HepG2 (cell line): Measurements from ENCODE around the gene EPN2. TPM values are rescaled to one million over a fixed set of nuclear protein-coding genes. Genes with fewer than 3 reads are reported as not detected.

Source experiments
- FOXJ3 ChIP-seq: sonication (generic); formaldehyde crosslinking; IDR thresholded peaks from 2 replicates; pipeline ENCODE4 v1.4.0; 2020; ENCODE audit warnings: missing genetic modification reagents, mild to moderate bottlenecking, borderline replicate concordance
- FUBP1 ChIP-seq: sonication (generic); formaldehyde crosslinking; IDR thresholded peaks from 2 replicates; pipeline ENCODE4 v1.5.1; 2020; ENCODE audit warnings: missing genetic modification reagents, mild to moderate bottlenecking, borderline replicate concordance
- KDM5A ChIP-seq: fragments of 200-600 bp; sonication (generic); IDR thresholded peaks from 2 replicates; pipeline ENCODE4 v1.7.0; 2018; ENCODE audit warnings: antibody characterized with exemption, mild to moderate bottlenecking, low read length, borderline replicate concordance
- MXD1 ChIP-seq: sonication (generic); formaldehyde crosslinking; IDR thresholded peaks from 2 replicates; pipeline ENCODE4 v1.4.0; 2020; ENCODE audit warnings: mild to moderate bottlenecking, missing genetic modification reagents
- PRDM10 ChIP-seq: sonication (generic); formaldehyde crosslinking; IDR thresholded peaks from 2 replicates; pipeline ENCODE4 v1.4.0; 2020; ENCODE audit warnings: low read depth, missing genetic modification reagents
- PTBP1 ChIP-seq: fragments of 200-400 bp; formaldehyde crosslinking; IDR thresholded peaks from 2 replicates; pipeline ENCODE4 v1.6.1; 2018; ENCODE audit warnings: low read length, low read depth; ENCODE audit not compliant: poor library complexity, severe bottlenecking
- SNAPC2 ChIP-seq: sonication (generic); formaldehyde crosslinking; IDR thresholded peaks from 2 replicates; pipeline ENCODE4 v1.8.1; 2022; ENCODE audit warnings: mild to moderate bottlenecking, missing genetic modification reagents
- SP1 ChIP-seq, 2 experiments: fragments of 450-650 bp in 1 of 2; sonication (generic) in 1 of 2; formaldehyde crosslinking in 1 of 2; IDR thresholded peaks; 2 replicates each; pipeline versions ENCODE4 v1.4.0 to v1.6.1; 2016 to 2020; ENCODE audit warnings: missing genetic modification reagents in 1 of 2
- TGIF2 ChIP-seq: IDR thresholded peaks from 2 replicates; pipeline ENCODE4 v1.6.1; 2016; ENCODE audit warnings: control low read depth, missing compliant biosample characterization
- ZFP36 ChIP-seq: fragments of 150-350 bp; IDR thresholded peaks from 2 replicates; pipeline ENCODE4 v1.6.1; 2018; ENCODE audit warnings: borderline replicate concordance, low read length, low read depth; ENCODE audit not compliant: partially characterized antibody
- ZNF333 ChIP-seq: sonication (generic); formaldehyde crosslinking; IDR thresholded peaks from 2 replicates; pipeline ENCODE4 v1.4.0; 2020; ENCODE audit warnings: mild to moderate bottlenecking, missing genetic modification reagents, borderline replicate concordance
- ZNF382 ChIP-seq: sonication (generic); formaldehyde crosslinking; IDR thresholded peaks from 2 replicates; pipeline ENCODE4 v1.5.0; 2020; ENCODE audit warnings: missing genetic modification reagents, mild to moderate bottlenecking, borderline replicate concordance
- ZNF704 ChIP-seq: sonication (generic); formaldehyde crosslinking; IDR thresholded peaks from 2 replicates; pipeline ENCODE4 v1.8.1; 2023; ENCODE audit warnings: mild to moderate bottlenecking, inconsistent platforms, moderate library complexity, missing genetic modification reagents, borderline replicate concordance
- ZNF761 ChIP-seq: sonication (generic); formaldehyde crosslinking; conservative IDR thresholded peaks from 2 replicates; pipeline ENCODE4 v1.4.0; 2020; ENCODE audit warnings: mild to moderate bottlenecking, missing genetic modification reagents
- ZNF850 ChIP-seq: sonication (generic); formaldehyde crosslinking; conservative IDR thresholded peaks from 2 replicates; pipeline ENCODE4 v1.9.0; 2021; ENCODE audit warnings: mild to moderate bottlenecking, missing genetic modification reagents
- polyA plus RNA-seq, 8 experiments: library from polyadenylated mRNA; depleted of rRNA in 3 of 8; stranded (reverse) in 7 of 8; unstranded in 1 of 8; fragments of >200 nt; fragmentation: Illumina TruSeq in 4 of 8; extraction: Trizol in 4 of 8; gene quantifications; 2 replicates each; pipeline versions ENCODE4 v1.2.1 to v1.2.3, GENCODE V29; 2011 to 2016; ENCODE audit warnings: low read depth in 4 of 8, missing spikeins in 1 of 8, mixed read lengths in 1 of 8; ENCODE audit not compliant: insufficient read depth in 1 of 8
- total RNA-seq, 5 experiments: library from RNA; depleted of rRNA; stranded (reverse); fragments of >200 nt; fragmentation: Illumina TruSeq; extraction: Trizol; gene quantifications; 2 replicates each; pipeline ENCODE4 v1.2.3, GENCODE V29; 2016; ENCODE audit warnings: low read depth in 1 of 5
- TF ChIP-seq, protein P1 (sequence below): sonication (generic); formaldehyde crosslinking; IDR thresholded peaks from 2 replicates; pipeline ENCODE4 v1.5.1; 2020; ENCODE audit warnings: mild to moderate bottlenecking, missing genetic modification reagents

Gene EPN2
- total and polyA plus RNA-seq, 2 of the 13 experiments (the other 11 are each of a cell fraction or from before 2014, with no cell fraction given) = 7.8 to 19.2 TPM

GRCh38 chr17:19378416-19379360 is 141.5 kb downstream of the EPN2 start, which contains the start of gene MAPK7 (continued):
- no peak for TF ChIP-seq ZNF761 (CRISPR knock-in tag)
- no peak for TF ChIP-seq MXD1 (CRISPR knock-in tag)
- TF ChIP-seq FUBP1 (CRISPR knock-in tag) = no peak
- TF ChIP-seq ZFP36 = no peak
- no peak for TF ChIP-seq ZNF850 (CRISPR knock-in tag)
- no peak for TF ChIP-seq ZNF333
- TF ChIP-seq PTBP1 = no peak
- TF ChIP-seq PRDM10 (CRISPR knock-in tag) = 0 out of 2 replicates have a peak, but pooled peaks have one; percentile 3
- no peak for TF ChIP-seq SP1 (IDR thresholded peaks at IDR 0.05)
- peak; percentile 77; the same call in 1 of the 2 replicates for TF ChIP-seq SP1 (CRISPR knock-in tag; IDR thresholded peaks at IDR 0.05)
- TF ChIP-seq SNAPC2 (CRISPR knock-in tag) = no peak
- TF ChIP-seq ZNF704 (CRISPR knock-in tag) = no peak
- TF ChIP-seq ZNF382 (CRISPR knock-in tag) = no peak
- TF ChIP-seq TGIF2 (CRISPR knock-in tag) = no peak
- no peak for TF ChIP-seq FOXJ3 (CRISPR knock-in tag)
- TF ChIP-seq, protein P1, sequence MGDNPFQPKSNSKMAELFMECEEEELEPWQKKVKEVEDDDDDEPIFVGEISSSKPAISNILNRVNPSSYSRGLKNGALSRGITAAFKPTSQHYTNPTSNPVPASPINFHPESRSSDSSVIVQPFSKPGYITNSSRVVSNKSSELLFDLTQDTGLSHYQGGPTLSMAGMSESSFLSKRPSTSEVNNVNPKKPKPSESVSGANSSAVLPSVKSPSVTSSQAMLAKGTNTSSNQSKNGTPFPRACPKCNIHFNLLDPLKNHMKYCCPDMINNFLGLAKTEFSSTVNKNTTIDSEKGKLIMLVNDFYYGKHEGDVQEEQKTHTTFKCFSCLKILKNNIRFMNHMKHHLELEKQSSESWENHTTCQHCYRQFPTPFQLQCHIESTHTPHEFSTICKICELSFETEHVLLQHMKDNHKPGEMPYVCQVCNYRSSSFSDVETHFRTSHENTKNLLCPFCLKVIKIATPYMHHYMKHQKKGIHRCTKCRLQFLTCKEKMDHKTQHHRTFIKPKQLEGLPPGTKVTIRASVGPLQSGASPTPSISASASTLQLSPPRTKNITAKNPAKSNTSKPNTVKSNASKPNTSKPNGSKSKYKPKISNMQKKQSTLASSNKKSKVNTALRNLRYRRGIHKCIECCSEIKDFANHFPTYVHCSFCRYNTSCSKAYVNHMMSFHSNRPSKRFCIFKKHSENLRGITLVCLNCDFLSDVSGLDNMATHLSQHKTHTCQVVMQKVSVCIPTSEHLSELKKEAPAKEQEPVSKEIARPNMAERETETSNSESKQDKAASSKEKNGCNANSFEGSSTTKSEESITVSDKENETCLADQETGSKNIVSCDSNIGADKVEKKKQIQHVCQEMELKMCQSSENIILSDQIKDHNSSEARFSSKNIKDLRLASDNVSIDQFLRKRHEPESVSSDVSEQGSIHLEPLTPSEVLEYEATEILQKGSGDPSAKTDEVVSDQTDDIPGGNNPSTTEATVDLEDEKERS (CRISPR knock-in tag) = 0 out of 2 replicates have a peak, but pooled peaks have one; percentile 9
- TF ChIP-seq KDM5A = 0 out of 2 replicates have a peak, but pooled peaks have one; percentile 31
